HEK293T (cell line): ENCODE data around the gene STK38L.

Experiments used
- ARNT ChIP-seq: fragments of 450-650 bp; IDR thresholded peaks from 2 replicates; pipeline ENCODE4 v1.6.1; 2017; ENCODE audit warnings: mild to moderate bottlenecking
- BHLHE40 ChIP-seq: fragments of 450-650 bp; IDR thresholded peaks from 2 replicates; pipeline ENCODE4 v1.6.1; 2016; ENCODE audit warnings: mild to moderate bottlenecking, moderate library complexity, borderline replicate concordance
- FOXA1 ChIP-seq: fragments of 450-650 bp; IDR thresholded peaks from 2 replicates; pipeline ENCODE4 v1.6.1; 2016; ENCODE audit warnings: mild to moderate bottlenecking
- FOXM1 ChIP-seq: fragments of 450-650 bp; IDR thresholded peaks from 2 replicates; pipeline ENCODE4 v1.6.1; 2017; ENCODE audit warnings: mild to moderate bottlenecking, borderline replicate concordance
- SUZ12 ChIP-seq: fragments of 450-650 bp; IDR thresholded peaks from 2 replicates; pipeline ENCODE4 v1.6.1; 2016; ENCODE audit warnings: mild to moderate bottlenecking
- TARDBP ChIP-seq: fragments of 450-650 bp; IDR thresholded peaks from 2 replicates; pipeline ENCODE4 v1.6.1; 2016

- TF ChIP-seq SUZ12 (no peak), FOXA1 (no peak), FOXM1 (no peak), ARNT (no peak), TARDBP (no peak), BHLHE40 (no peak)
Observed at GRCh38 chr12:27290501-27291168, 46.5 kb downstream of the STK38L start.
